Measurements from ENCODE around the gene NPEPL1. TPM values are rescaled to one million over a fixed set of nuclear protein-coding genes. Genes with fewer than 3 reads are reported as not detected.
"Not testable (repeated sequence)": the region's sequence is repeated elsewhere in the genome, so short reads cannot be mapped to it uniquely, and the experiment has no call there.

The NPEPL1 gene
- total RNA-seq, 2 donors from 2014 or later: 25.7 to 29.0 TPM

GRCh38 chr20:58718729-58719128, 26.1 kb downstream of the NPEPL1 start:
- ATAC-seq (replicated peaks in 1 of 2) (no peak), DNase-seq (no peak)
- Mint-ChIP-seq H3K4me3 (no peak overlapping the region), H3K27me3 (ENCODE audit: low read depth) (peaks cover 30% of the 10 kb centered on the region), H3K36me3 (ENCODE audit: insufficient read depth in 2 of 2) (no peaks in the 10 kb centered on the region), H3K4me1 (ENCODE audit: low read depth) (no peaks in the 10 kb centered on the region), H3K9me3 (no peaks in the 10 kb centered on the region), H3K27ac (no peak overlapping the region)

GRCh38 chr20:58719258-58719657, 26.7 kb downstream of the NPEPL1 start:
- no peak overlapping the region for H3K27ac Mint-ChIP-seq
- ATAC-seq (replicated peaks in 1 of 2) (no peak), DNase-seq (no peak)
- peaks cover 33% of the 10 kb centered on the region for H3K27me3 Mint-ChIP-seq (ENCODE audit: low read depth)
- H3K4me3 Mint-ChIP-seq: no peak overlapping the region
- H3K9me3 Mint-ChIP-seq: no peaks in the 10 kb centered on the region
- H3K4me1 Mint-ChIP-seq (ENCODE audit: low read depth): no peaks in the 10 kb centered on the region
- no peaks in the 10 kb centered on the region for H3K36me3 Mint-ChIP-seq (ENCODE audit: insufficient read depth in 2 of 2)

- H3K4me3 Mint-ChIP-seq: no peak overlapping the region
- H3K9me3 Mint-ChIP-seq: peaks cover 0 to 3% of the 10 kb centered on the region in 2 donors
- no peaks in the 10 kb centered on the region for H3K4me1 Mint-ChIP-seq (ENCODE audit: low read depth)
- DNase-seq (no peak), ATAC-seq (replicated peaks in 1 of 2) (no peak)
- H3K36me3 Mint-ChIP-seq (ENCODE audit: insufficient read depth in 2 of 2): no peaks in the 10 kb centered on the region
- H3K27me3 Mint-ChIP-seq (ENCODE audit: low read depth): peaks cover 40% of the 10 kb centered on the region
- H3K27ac Mint-ChIP-seq: no peak overlapping the region
These were observed 27.4 kb downstream of the NPEPL1 start for GRCh38 chr20:58719971-58720371.

DNA sequence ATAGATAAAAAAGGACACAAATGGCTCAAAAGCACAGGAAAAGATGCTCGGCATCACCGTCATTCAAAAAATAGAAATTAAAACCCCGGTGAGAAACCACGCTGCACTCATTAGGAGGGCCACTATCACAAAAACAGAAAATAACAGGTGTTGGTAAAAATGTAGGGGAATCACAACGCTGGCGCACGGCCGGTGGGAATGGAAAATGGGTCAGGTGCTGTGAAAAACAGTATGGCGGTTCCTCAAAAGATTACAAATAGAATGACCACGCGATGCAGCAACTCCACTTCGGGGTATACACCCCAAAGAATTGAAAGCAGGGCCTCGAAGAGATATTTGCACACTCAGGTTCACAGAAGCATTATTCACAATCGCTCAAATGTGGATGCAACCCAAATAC, 28.3 kb downstream of the NPEPL1 start:
- DNase-seq (no peak), ATAC-seq (replicated peaks in 1 of 2) (no peak)
- Mint-ChIP-seq H3K9me3 (peaks cover 0 to 3% of the 10 kb centered on the region in 2 donors), H3K4me3 (no peak overlapping the region), H3K27ac (no peak overlapping the region), H3K4me1 (ENCODE audit: low read depth) (no peaks in the 10 kb centered on the region), H3K36me3 (ENCODE audit: insufficient read depth in 2 of 2) (no peaks in the 10 kb centered on the region), H3K27me3 (ENCODE audit: low read depth) (peaks cover 42% of the 10 kb centered on the region)

DNA sequence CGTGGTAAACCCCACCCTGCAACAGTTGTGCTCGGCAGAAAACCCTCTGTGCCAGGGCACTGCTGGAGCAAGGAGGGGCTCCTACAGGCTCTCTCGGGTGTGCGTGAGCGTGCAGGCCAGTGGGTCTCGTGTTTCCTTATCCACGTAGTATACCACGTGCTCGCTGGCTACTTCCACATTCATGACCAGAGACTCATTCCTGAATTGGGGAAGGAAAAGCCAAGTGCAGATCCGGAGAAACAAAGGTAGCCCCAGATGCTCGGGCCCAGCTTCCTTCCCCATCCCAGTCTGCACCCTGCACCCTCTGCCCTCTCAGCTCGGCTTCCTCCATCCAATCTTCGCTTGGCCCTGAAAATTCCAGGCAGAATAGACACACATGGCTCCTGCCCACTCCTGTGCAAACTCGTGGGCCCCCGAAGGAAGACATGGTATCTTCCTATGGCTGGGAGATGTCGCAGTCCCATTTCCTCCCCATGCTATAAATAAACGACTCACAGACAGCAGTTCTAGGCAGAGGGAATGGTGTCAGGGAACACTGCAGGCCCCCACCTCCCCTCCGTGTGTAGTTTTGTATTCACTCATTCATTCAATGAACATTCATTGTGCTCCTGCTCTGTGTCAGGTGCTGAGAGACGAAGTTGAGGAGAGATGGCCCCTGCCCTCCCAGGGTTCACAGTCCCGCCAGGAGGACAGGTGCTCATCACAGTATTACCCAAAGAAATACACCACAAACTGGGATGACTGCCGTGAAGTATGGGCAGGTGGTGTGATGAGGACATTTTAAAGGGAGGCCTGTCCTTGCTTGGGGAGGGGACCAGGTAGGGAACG, 29.6 kb downstream of the NPEPL1 start:
- peaks cover 42% of the 10 kb centered on the region for H3K27me3 Mint-ChIP-seq (ENCODE audit: low read depth)
- H3K36me3 Mint-ChIP-seq (ENCODE audit: insufficient read depth in 2 of 2): peaks cover 0 to 1% of the 10 kb centered on the region in 2 donors
- peaks cover 0 to 5% of the 10 kb centered on the region in 2 donors for H3K9me3 Mint-ChIP-seq
- ATAC-seq (replicated peaks in 1 of 2): no peak
- no peak overlapping the region for H3K27ac Mint-ChIP-seq
- no peak for DNase-seq
- H3K4me1 Mint-ChIP-seq (ENCODE audit: low read depth): no peaks in the 10 kb centered on the region
- no peak overlapping the region for H3K4me3 Mint-ChIP-seq

DNA sequence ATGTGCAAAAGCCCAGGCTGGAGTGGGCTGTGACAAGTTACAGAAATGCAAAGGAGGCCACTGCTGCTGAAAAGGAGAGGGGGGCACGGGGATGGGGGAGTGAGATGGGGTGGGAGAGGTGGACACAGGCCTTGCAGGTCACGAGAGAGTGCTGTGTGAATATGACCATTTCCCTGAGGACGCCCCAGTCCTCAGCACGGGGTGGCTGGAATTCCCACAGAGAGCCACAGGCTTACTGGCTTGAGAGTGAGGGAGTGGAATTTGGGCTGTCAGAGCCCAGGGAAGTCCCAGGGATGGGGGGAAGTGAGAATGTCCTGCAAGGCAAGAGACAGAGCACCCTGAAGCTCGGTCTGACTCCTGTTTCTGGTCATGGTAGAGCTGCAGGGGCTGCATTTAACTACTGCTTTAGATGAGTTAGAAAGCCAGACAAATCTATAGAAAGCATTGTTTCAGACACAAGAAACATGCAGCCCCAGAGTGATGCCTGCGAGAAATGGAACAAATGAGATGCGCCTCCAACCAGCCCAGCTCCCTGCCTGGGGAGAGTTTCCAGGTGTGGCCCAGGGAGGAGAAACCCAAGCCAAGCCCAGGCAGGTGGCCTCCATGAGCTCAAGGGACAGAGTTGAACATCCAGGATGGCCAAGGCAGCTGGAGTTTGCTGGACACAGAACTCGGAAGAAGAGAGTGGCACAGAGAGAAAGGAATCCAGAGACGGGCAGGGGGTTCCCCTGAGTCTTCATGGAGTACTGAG, 30.5 kb downstream of the NPEPL1 start:
- ATAC-seq (replicated peaks in 1 of 2) (no peak), DNase-seq (no peak)
- Mint-ChIP-seq H3K4me3 (no peak overlapping the region), H3K36me3 (ENCODE audit: insufficient read depth in 2 of 2) (peaks cover 0 to 3% of the 10 kb centered on the region in 2 donors), H3K9me3 (peaks cover 2 to 6% of the 10 kb centered on the region in 2 donors), H3K4me1 (ENCODE audit: low read depth) (no peaks in the 10 kb centered on the region), H3K27ac (no peak overlapping the region), H3K27me3 (ENCODE audit: low read depth) (peaks cover 42% of the 10 kb centered on the region)

DNA sequence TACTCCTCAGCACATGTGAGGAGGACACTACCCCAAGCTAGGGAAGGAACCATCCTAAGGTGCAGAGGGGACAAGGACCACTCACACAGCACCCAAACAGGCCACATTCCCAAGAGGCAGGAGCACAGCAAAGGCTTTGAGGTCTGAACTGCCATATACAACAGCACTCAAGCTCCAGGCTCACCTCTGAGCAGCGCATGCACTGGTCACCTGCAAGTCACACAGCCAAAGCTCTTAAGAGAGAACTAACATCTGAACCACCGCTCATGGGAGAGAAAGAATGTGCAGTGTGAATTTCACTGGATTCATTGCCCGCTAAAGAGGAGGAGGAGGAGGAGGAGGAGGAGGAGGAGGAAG, 31.0 kb downstream of the NPEPL1 start:
- no peaks in the 10 kb centered on the region for H3K4me1 Mint-ChIP-seq (ENCODE audit: low read depth)
- H3K27ac Mint-ChIP-seq: no peak overlapping the region
- DNase-seq: no peak
- H3K36me3 Mint-ChIP-seq (ENCODE audit: insufficient read depth in 2 of 2): peaks cover 0 to 3% of the 10 kb centered on the region in 2 donors
- ATAC-seq (replicated peaks in 1 of 2): no peak
- H3K27me3 Mint-ChIP-seq (ENCODE audit: low read depth): peaks cover 42% of the 10 kb centered on the region
- H3K9me3 Mint-ChIP-seq: peaks cover 2 to 8% of the 10 kb centered on the region in 2 donors
- no peak overlapping the region for H3K4me3 Mint-ChIP-seq

- H3K36me3 Mint-ChIP-seq (ENCODE audit: insufficient read depth in 2 of 2); H3K4me1 Mint-ChIP-seq (ENCODE audit: low read depth); H3K27ac Mint-ChIP-seq; ATAC-seq (replicated peaks in 1 of 2); H3K4me3 Mint-ChIP-seq; DNase-seq; H3K9me3 Mint-ChIP-seq: not testable (repeated sequence)
- peaks cover 35% of the 10 kb centered on the region for H3K27me3 Mint-ChIP-seq (ENCODE audit: low read depth)
These were observed 33.6 kb downstream of the NPEPL1 start for GRCh38 chr20:58726156-58726555.

DNA sequence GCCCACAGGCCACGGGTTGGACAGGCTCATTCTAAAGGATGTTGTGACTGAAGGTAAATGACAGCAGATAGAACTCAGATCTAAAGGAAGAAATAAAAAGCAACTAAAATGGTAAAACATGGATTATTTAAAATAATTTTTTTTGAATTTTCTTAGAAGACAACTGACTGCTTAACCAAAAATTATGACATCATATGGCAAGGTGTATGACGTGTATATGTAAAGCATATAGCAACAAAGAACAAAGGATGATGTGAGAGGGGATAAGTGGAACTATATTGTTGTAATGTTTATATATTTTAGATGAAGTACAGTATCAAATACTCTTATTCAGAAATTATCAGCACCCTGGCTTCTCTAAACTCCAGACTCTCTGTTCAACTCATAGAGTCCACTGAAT, 38.6 kb downstream of the NPEPL1 start:
- Mint-ChIP-seq H3K27me3 (ENCODE audit: low read depth) (peaks cover 15% of the 10 kb centered on the region), H3K36me3 (ENCODE audit: insufficient read depth in 2 of 2) (peaks cover 0 to 3% of the 10 kb centered on the region in 2 donors), H3K27ac (no peak overlapping the region), H3K4me3 (no peak overlapping the region), H3K4me1 (ENCODE audit: low read depth) (no peaks in the 10 kb centered on the region), H3K9me3 (peaks cover 2 to 5% of the 10 kb centered on the region in 2 donors)
- no peak for ATAC-seq (replicated peaks in 1 of 2)
- no peak for DNase-seq

DNA sequence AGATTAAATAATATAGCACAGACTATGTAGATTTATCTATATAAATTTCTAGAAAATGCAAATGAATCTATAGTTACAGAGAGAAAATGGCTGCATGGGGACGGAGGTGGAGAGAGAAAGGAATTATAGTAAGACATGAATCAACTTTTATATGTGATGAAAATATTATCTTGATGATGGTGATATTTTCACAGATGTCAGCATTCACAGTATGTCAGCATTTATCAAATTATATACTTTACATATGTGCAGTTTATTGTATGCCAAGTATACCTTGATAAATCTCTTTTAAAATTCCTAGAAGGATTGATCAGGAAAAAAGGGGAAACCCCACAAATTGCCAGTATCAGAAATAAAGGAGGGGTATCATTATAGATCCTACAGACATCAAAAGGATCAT, 44.6 kb downstream of the NPEPL1 start:
- H3K27ac Mint-ChIP-seq: no peak overlapping the region
- H3K36me3 Mint-ChIP-seq (ENCODE audit: insufficient read depth in 2 of 2): no peaks in the 10 kb centered on the region
- no peaks in the 10 kb centered on the region for H3K4me1 Mint-ChIP-seq (ENCODE audit: low read depth)
- peaks cover 0 to 2% of the 10 kb centered on the region in 2 donors for H3K9me3 Mint-ChIP-seq
- H3K4me3 Mint-ChIP-seq: no peak overlapping the region
- peaks cover 48% of the 10 kb centered on the region for H3K27me3 Mint-ChIP-seq (ENCODE audit: low read depth)
- no peak for DNase-seq
- no peak for ATAC-seq (replicated peaks in 1 of 2)

GRCh38 chr20:58740356-58741308, 48.0 kb downstream of the NPEPL1 start:
- no peaks in the 10 kb centered on the region for H3K4me1 Mint-ChIP-seq (ENCODE audit: low read depth)
- H3K9me3 Mint-ChIP-seq: peaks cover 0 to 2% of the 10 kb centered on the region in 2 donors
- H3K4me3 Mint-ChIP-seq: no peak overlapping the region
- no peak for DNase-seq
- no peak overlapping the region for H3K27ac Mint-ChIP-seq
- H3K27me3 Mint-ChIP-seq (ENCODE audit: low read depth): peaks cover 54% of the 10 kb centered on the region
- no peak for ATAC-seq (replicated peaks in 1 of 2)
- no peaks in the 10 kb centered on the region for H3K36me3 Mint-ChIP-seq (ENCODE audit: insufficient read depth in 2 of 2)

GRCh38 chr20:58741384-58741783, 48.8 kb downstream of the NPEPL1 start:
- H3K27ac Mint-ChIP-seq: no peak overlapping the region
- H3K4me1 Mint-ChIP-seq (ENCODE audit: low read depth): no peaks in the 10 kb centered on the region
- ATAC-seq (replicated peaks in 1 of 2): no peak
- no peaks in the 10 kb centered on the region for H3K36me3 Mint-ChIP-seq (ENCODE audit: insufficient read depth in 2 of 2)
- no peak overlapping the region for H3K4me3 Mint-ChIP-seq
- peaks cover 0 to 2% of the 10 kb centered on the region in 2 donors for H3K9me3 Mint-ChIP-seq
- H3K27me3 Mint-ChIP-seq (ENCODE audit: low read depth): peaks cover 57% of the 10 kb centered on the region
- no peak for DNase-seq

Measured in activated T-cell treated with anti-CD3 and anti-CD28 coated beads, Interleukin-2, amount 50 U/mL, for 72 hours (primary cell).